Right renal cortex interstitium (tissue), 3 donors: ENCODE measurements around the gene PIGS. TPM values are rescaled to one million over a fixed set of nuclear protein-coding genes. Genes with fewer than 3 reads are reported as not detected.
A peak's percentile ranks its signal among the peaks of the same experiment; 100 is the strongest.
"Not testable (repeated sequence)": the region's sequence is repeated elsewhere in the genome, so short reads cannot be mapped to it uniquely, and the experiment has no call there.

ENCODE experiments used
- DNase-seq, 3 donors: peaks; one replicate each; pipeline ENCODE4 v3.0.0-alpha.2; 2013; ENCODE audit warnings: low read depth in 3 of 3, low spot score in 2 of 3
- polyA plus RNA-seq, 3 donors: library from polyadenylated mRNA; unstranded; fragments of 120-200 nt; gene quantifications; one replicate each; pipeline ENCODE4 v1.2.1, GENCODE V29; 2013; ENCODE audit not compliant: insufficient read length in 3 of 3

PIGS gene
- 100 to 1,000 TPM in 1 of 3 donors, 10 to 100 TPM in 2; 89.6 to 109 (median 96.6) TPM for polyA plus RNA-seq

GRCh38 chr17:28571361-28572122 is at the start of gene PIGS:
PIGS (minus strand) TSS chr17:28571524; CDS start chr17:28571496, 28 bp downstream.
- peak; percentile 57 to 85 (median 72) for DNase-seq

- DNase-seq, result no peak
These were observed 48.7 kb upstream of the PIGS start for GRCh38 chr17:28620010-28620409.

GRCh38 chr17:28618464-28618863 is 47.1 kb upstream of the PIGS start:
- no peak for DNase-seq

- no peak for DNase-seq
These were observed 45.0 kb upstream of the PIGS start for GRCh38 chr17:28616281-28616680.

- DNase-seq, result no peak
These were observed 44.1 kb upstream of the PIGS start for GRCh38 chr17:28615260-28615940.

- DNase-seq, result no peak
These were observed 42.6 kb upstream of the PIGS start, which contains the start of gene RSKR for GRCh38 chr17:28613931-28614381. RSKR (minus strand) TSS chr17:28614185; CDS start chr17:28614161, 24 bp downstream.

GRCh38 chr17:28612936-28613872 is 41.9 kb upstream of the PIGS start:
- no peak for DNase-seq

- DNase-seq, result no peak
These were observed 41.2 kb upstream of the PIGS start for GRCh38 chr17:28612531-28612930.

- no peak for DNase-seq
These were observed 39.1 kb upstream of the PIGS start for GRCh38 chr17:28610376-28610775.

GRCh38 chr17:28604031-28604430 is 32.7 kb upstream of the PIGS start:
- not testable (repeated sequence) for DNase-seq

GRCh38 chr17:28599311-28600184 is 28.2 kb upstream of the PIGS start:
- DNase-seq, result peak in 1 of 3 donors; percentile 48

GRCh38 chr17:28598799-28599310 is 27.5 kb upstream of the PIGS start, which contains the start of gene SPAG5:
SPAG5 (minus strand) TSS chr17:28599025; CDS start chr17:28598946, 79 bp downstream.
- DNase-seq, result peak; percentile 66 to 85 (median 80)

- no peak for DNase-seq
These were observed 27.1 kb upstream of the PIGS start for GRCh38 chr17:28598389-28598788.

- no peak for DNase-seq
These were observed 26.5 kb upstream of the PIGS start for GRCh38 chr17:28597606-28598383.

- no peak for DNase-seq
These were observed 20.9 kb upstream of the PIGS start for GRCh38 chr17:28592260-28592659.

GRCh38 chr17:28585851-28586250 is 14.5 kb upstream of the PIGS start:
- DNase-seq, result no peak

- no peak for DNase-seq
These were observed 13.1 kb upstream of the PIGS start for GRCh38 chr17:28584434-28584833.

GRCh38 chr17:28582513-28582912 is 11.2 kb upstream of the PIGS start:
- no peak for DNase-seq

- DNase-seq, result no peak
These were observed 9.6 kb upstream of the PIGS start for GRCh38 chr17:28580959-28581358.
